Measurements from ENCODE around the gene TECTA.
"Not testable (repeated sequence)": the region's sequence is repeated elsewhere in the genome, so short reads cannot be mapped to it uniquely, and the experiment has no call there.

TECTA gene

GRCh38 chr11:121091492-121092152, 9.4 kb upstream of the TECTA start:
- in situ Hi-C loops (cut with MboI; ENCODE audit: low sequenced_read_pairs) = no loop called here

- in situ Hi-C loops (cut with MboI; ENCODE audit: low sequenced_read_pairs) = no loop called here
Measured at GRCh38 chr11:121095561-121095960, 5.5 kb upstream of the TECTA start.

GRCh38 chr11:121099364-121099763, 1.7 kb upstream of the TECTA start:
- in situ Hi-C loops (cut with MboI; ENCODE audit: low sequenced_read_pairs) = no loop called here

- in situ Hi-C loops (cut with MboI; ENCODE audit: low sequenced_read_pairs) = no loop called here
Measured at GRCh38 chr11:121099885-121100284, 1.2 kb upstream of the TECTA start.

- in situ Hi-C loops (cut with MboI; ENCODE audit: low sequenced_read_pairs) = no loop called here
Measured at GRCh38 chr11:121104312-121104762, 3.3 kb downstream of the TECTA start.

- in situ Hi-C loops (cut with MboI; ENCODE audit: low sequenced_read_pairs) = no loop called here
Measured at GRCh38 chr11:121105063-121105480, 4.0 kb downstream of the TECTA start.

GRCh38 chr11:121105481-121106195, 4.6 kb downstream of the TECTA start:
- in situ Hi-C loops (cut with MboI; ENCODE audit: low sequenced_read_pairs) = no loop called here

- in situ Hi-C loops (cut with MboI; ENCODE audit: low sequenced_read_pairs) = no loop called here
Measured at GRCh38 chr11:121106812-121107211, 5.8 kb downstream of the TECTA start.

GRCh38 chr11:121108413-121108812, 7.4 kb downstream of the TECTA start:
- in situ Hi-C loops (cut with MboI; ENCODE audit: low sequenced_read_pairs) = no loop called here

- in situ Hi-C loops (cut with MboI; ENCODE audit: low sequenced_read_pairs) = no loop called here
Measured at GRCh38 chr11:121109471-121109870, 8.4 kb downstream of the TECTA start.

- in situ Hi-C loops (cut with MboI; ENCODE audit: low sequenced_read_pairs) = no loop called here
Measured at GRCh38 chr11:121109916-121110586, 9.0 kb downstream of the TECTA start.

GRCh38 chr11:121110871-121111724, 10.1 kb downstream of the TECTA start:
- in situ Hi-C loops (cut with MboI; ENCODE audit: low sequenced_read_pairs) = no loop called here

- in situ Hi-C loops (cut with MboI; ENCODE audit: low sequenced_read_pairs) = no loop called here
Measured at GRCh38 chr11:121112498-121113455, 11.7 kb downstream of the TECTA start.

- in situ Hi-C loops (cut with MboI; ENCODE audit: low sequenced_read_pairs) = no loop called here
Measured at GRCh38 chr11:121113611-121114010, 12.6 kb downstream of the TECTA start.

- in situ Hi-C loops (cut with MboI; ENCODE audit: low sequenced_read_pairs) = not testable (repeated sequence)
Measured at GRCh38 chr11:121115024-121115423, 14.0 kb downstream of the TECTA start.

- in situ Hi-C loops (cut with MboI; ENCODE audit: low sequenced_read_pairs) = no loop called here
Measured at GRCh38 chr11:121117788-121118187, 16.7 kb downstream of the TECTA start.

GRCh38 chr11:121119440-121119839, 18.4 kb downstream of the TECTA start:
- in situ Hi-C loops (cut with MboI; ENCODE audit: low sequenced_read_pairs) = no loop called here

GRCh38 chr11:121122328-121122727, 21.3 kb downstream of the TECTA start:
- in situ Hi-C loops (cut with MboI; ENCODE audit: low sequenced_read_pairs) = no loop called here

- in situ Hi-C loops (cut with MboI; ENCODE audit: low sequenced_read_pairs) = no loop called here
Measured at GRCh38 chr11:121123496-121124069, 22.5 kb downstream of the TECTA start.
